Astrocyte (in vitro differentiated cells and primary cell): ENCODE measurements around the gene ZNF136.

ENCODE experiments used
- CTCF ChIP-seq: IDR thresholded peaks from 2 replicates; pipeline ENCODE4 v1.5.1; 2011; ENCODE audit warnings: low read depth, mild to moderate bottlenecking, inconsistent platforms, low read length, moderate library complexity; ENCODE audit not compliant: insufficient read depth
- EZH2 ChIP-seq: IDR thresholded peaks from 2 replicates; pipeline ENCODE4 v1.6.1; 2012; ENCODE audit warnings: mild to moderate bottlenecking, low read length, inconsistent platforms; ENCODE audit not compliant: insufficient read depth

- TF ChIP-seq CTCF (no peak), EZH2 (no peak)
Observed at GRCh38 chr19:12205296-12205695, 42.4 kb downstream of the ZNF136 start.
